Gastrocnemius medialis (tissue), 4 donors: ENCODE measurements around the gene FADD.

Source experiments
- CTCF ChIP-seq, 5 experiments: fragments of 450-650 bp in 3 of 5; fragments of 200-600 bp in 2 of 5; sonication (generic) in 2 of 5; IDR thresholded peaks in 4 of 5; conservative IDR thresholded peaks in 1 of 5; 1 replicate in 4 of 5; 2 replicates in 1 of 5; pipeline ENCODE4 v1.5.1; 2016 to 2019; ENCODE audit warnings: antibody characterized with exemption in 5 of 5, mild to moderate bottlenecking in 3 of 5, moderate library complexity in 3 of 5
- POLR2A ChIP-seq, 2 donors: fragments of 450-650 bp; IDR thresholded peaks; one replicate each; pipeline ENCODE4 v1.6.1; 2017; ENCODE audit warnings: antibody characterized with exemption in 2 of 2, mild to moderate bottlenecking in 2 of 2, moderate library complexity in 2 of 2

- TF ChIP-seq CTCF (IDR thresholded peaks at IDR 0.05 in 4 of 5, conservative IDR thresholded peaks at IDR 0.05 in 1 of 5) (no peak), POLR2A (IDR thresholded peaks at IDR 0.05) (no peak)
Measured at GRCh38 chr11:70226183-70226582, 23.1 kb downstream of the FADD start.
